ENCODE data around the gene UCK2. TPM values are rescaled to one million over a fixed set of nuclear protein-coding genes. Genes with fewer than 3 reads are reported as not detected.

UCK2 gene
- total RNA-seq, 2 donors from 2014 or later, result 39.6 to 69.0 TPM

- Histone ChIP-seq H3K36me3 (no peaks in the 10 kb centered on the region), H3K4me1 (peaks cover 20% of the 10 kb centered on the region), H3K9me3 (no peaks in the 10 kb centered on the region), H3K27me3 (no peaks in the 10 kb centered on the region), H3K4me3 (no peak overlapping the region), H3K27ac (no peak overlapping the region), H3K9ac (ENCODE audit: low read depth in 2 of 2, low read length in 2 of 2) (no peak overlapping the region)
- TF ChIP-seq CTCF (IDR thresholded peaks at IDR 0.05), result no peak
- DNase-seq, result no peak
- intact Hi-C loops (cut with DNase I), result no loop called here
Observed at GRCh38 chr1:165856606-165857005, 29.2 kb downstream of the UCK2 start.

GRCh38 chr1:165857046-165857801, 29.8 kb downstream of the UCK2 start:
- TF ChIP-seq CTCF (IDR thresholded peaks at IDR 0.05), result no peak
- peak; percentile 28 for DNase-seq
- Histone ChIP-seq H3K4me3 (no peak overlapping the region), H3K9me3 (no peaks in the 10 kb centered on the region), H3K27ac (no peak overlapping the region), H3K4me1 (peaks cover 26% of the 10 kb centered on the region), H3K27me3 (no peaks in the 10 kb centered on the region), H3K36me3 (no peaks in the 10 kb centered on the region), H3K9ac (ENCODE audit: low read depth in 2 of 2, low read length in 2 of 2) (peak overlapping the region in 1 of 2 donors; percentile 52)
- intact Hi-C loops (cut with DNase I), result no loop called here

- H3K9ac ChIP-seq (ENCODE audit: low read depth in 2 of 2, low read length in 2 of 2), result peak overlapping the region in 1 of 2 donors; percentile 52
- no peaks in the 10 kb centered on the region for H3K27me3 ChIP-seq
- peak overlapping the region; percentile 79 for H3K27ac ChIP-seq
- TF ChIP-seq CTCF (IDR thresholded peaks at IDR 0.05), result no peak
- no peak overlapping the region for H3K4me3 ChIP-seq
- DNase-seq, result peak; percentile 47
- H3K36me3 ChIP-seq, result no peaks in the 10 kb centered on the region
- no peaks in the 10 kb centered on the region for H3K9me3 ChIP-seq
- peaks cover 28% of the 10 kb centered on the region for H3K4me1 ChIP-seq
- intact Hi-C loops (cut with DNase I), result no loop called here
Observed at GRCh38 chr1:165858364-165858823, 31.0 kb downstream of the UCK2 start.

- Histone ChIP-seq H3K4me3 (no peak overlapping the region), H3K9me3 (no peaks in the 10 kb centered on the region), H3K9ac (ENCODE audit: low read depth in 2 of 2, low read length in 2 of 2) (peak overlapping the region in 1 of 2 donors; percentile 52), H3K36me3 (no peaks in the 10 kb centered on the region), H3K27ac (peak overlapping the region; percentile 79), H3K4me1 (peaks cover 28% of the 10 kb centered on the region), H3K27me3 (no peaks in the 10 kb centered on the region)
- peak; percentile 53 for DNase-seq
- no peak for TF ChIP-seq CTCF (IDR thresholded peaks at IDR 0.05)
- intact Hi-C loops (cut with DNase I), result no loop called here
Observed at GRCh38 chr1:165858967-165859845, 31.8 kb downstream of the UCK2 start.

GRCh38 chr1:165860065-165860464, 32.7 kb downstream of the UCK2 start:
- H3K27ac ChIP-seq, result peak overlapping the region; percentile 79
- intact Hi-C loops (cut with DNase I), result no loop called here

More at GRCh38 chr1:165860065-165860464, 32.7 kb downstream of the UCK2 start:
- Histone ChIP-seq H3K4me3 (no peak overlapping the region), H3K27me3 (no peaks in the 10 kb centered on the region), H3K4me1 (peaks cover 28% of the 10 kb centered on the region), H3K36me3 (no peaks in the 10 kb centered on the region), H3K9ac (ENCODE audit: low read depth in 2 of 2, low read length in 2 of 2) (peak overlapping the region in 1 of 2 donors; percentile 7), H3K9me3 (no peaks in the 10 kb centered on the region)
- peak; percentile 74 for DNase-seq
- no peak for TF ChIP-seq CTCF (IDR thresholded peaks at IDR 0.05)
